GM12878 (cell line): ENCODE results near the gene UNC80. TPM values are rescaled to one million over a fixed set of nuclear protein-coding genes. Genes with fewer than 3 reads are reported as not detected.

Experiments used
- BCL11A ChIP-seq: IDR thresholded peaks from 2 replicates; pipeline ENCODE4 v1.6.1; 2011; ENCODE audit warnings: low read depth, low read length
- BCL3 ChIP-seq: IDR thresholded peaks from 2 replicates; pipeline ENCODE4 v1.6.1; 2011; ENCODE audit warnings: borderline replicate concordance, low read depth, mild to moderate bottlenecking, moderate library complexity, low read length; ENCODE audit not compliant: insufficient read depth, poor library complexity, severe bottlenecking
- CREB1 ChIP-seq: IDR thresholded peaks from 2 replicates; pipeline ENCODE4 v1.6.1; 2012; ENCODE audit warnings: low read depth, mild to moderate bottlenecking, inconsistent platforms
- ESRRA ChIP-seq: IDR thresholded peaks from 2 replicates; pipeline ENCODE4 v1.6.1; 2012; ENCODE audit warnings: mild to moderate bottlenecking, low read length, improper control_type of control experiment
- IKZF1 ChIP-seq: fragments of 450-650 bp; conservative IDR thresholded peaks from 2 replicates; pipeline ENCODE4 v1.6.1; 2017; ENCODE audit warnings: antibody characterized with exemption, mild to moderate bottlenecking
- JUND ChIP-seq: IDR thresholded peaks from 2 replicates; pipeline ENCODE4 v1.6.1; 2012; ENCODE audit warnings: low read depth, mild to moderate bottlenecking, low read length, improper control_type of control experiment, moderate library complexity
- POLR2AphosphoS5 ChIP-seq: IDR thresholded peaks from 2 replicates; pipeline ENCODE4 v1.6.1; 2011; ENCODE audit warnings: mild to moderate bottlenecking, low read length, inconsistent platforms
- PRDM15 ChIP-seq: fragments of 450-650 bp; formaldehyde crosslinking; IDR thresholded peaks from 2 replicates; pipeline ENCODE4 v1.4.0; 2020; ENCODE audit warnings: mild to moderate bottlenecking, moderate library complexity
- RB1 ChIP-seq: fragments of 450-650 bp; formaldehyde crosslinking; IDR thresholded peaks from 2 replicates; pipeline ENCODE4 v1.6.1; 2017; ENCODE audit warnings: mild to moderate bottlenecking, borderline replicate concordance
- SREBF2 ChIP-seq: IDR thresholded peaks from 2 replicates; pipeline ENCODE4 v1.6.1; 2012; ENCODE audit warnings: mild to moderate bottlenecking, low read length
- SUPT20H ChIP-seq: IDR thresholded peaks from 2 replicates; pipeline ENCODE4 v1.6.1; 2011; ENCODE audit warnings: low read depth, mild to moderate bottlenecking, low read length, moderate library complexity, borderline replicate concordance; ENCODE audit not compliant: control insufficient read depth
- YBX1 ChIP-seq: fragments of 450-650 bp; IDR thresholded peaks from 2 replicates; pipeline ENCODE4 v1.6.1; 2016; ENCODE audit warnings: antibody characterized with exemption
- ZNF217 ChIP-seq: fragments of 450-650 bp; IDR thresholded peaks from 2 replicates; pipeline ENCODE4 v1.6.1; 2017; ENCODE audit warnings: antibody characterized with exemption, mild to moderate bottlenecking
- polyA plus RNA-seq, 11 experiments: library from polyadenylated mRNA; depleted of rRNA in 4 of 11; unstranded in 6 of 11; stranded (reverse) in 5 of 11; fragments of >200 nt; fragmentation: Nextera tagmentation in 4 of 11; fragmentation: Illumina TruSeq in 1 of 11; extraction: Ambion mirVana in 4 of 11; extraction: Trizol in 1 of 11; gene quantifications; 1 replicate in 1 of 11; 2 replicates in 10 of 11; pipeline versions ENCODE4 v1.2.1 to v1.2.3, GENCODE V29; 2011 to 2016; ENCODE audit warnings: inconsistent platforms in 2 of 11, missing spikeins in 2 of 11, low read depth in 1 of 11
- total RNA-seq, 4 experiments: library from RNA; depleted of rRNA in 3 of 4; stranded (reverse); fragments of >200 nt in 3 of 4; fragmentation: Illumina TruSeq in 1 of 4; extraction: Trizol in 1 of 4; gene quantifications; 2 replicates each; pipeline versions ENCODE4 v1.2.1 to v1.2.3, GENCODE V29; 2013 to 2021

The UNC80 gene
- total and polyA plus RNA-seq, 10 of the 15 experiments (the other 5 are each of a cell fraction or from before 2014, with no cell fraction given): not detected

GRCh38 chr2:209772290-209772685 lies 656 bp downstream of the UNC80 start (continued):
- TF ChIP-seq CREB1 (no peak), BCL11A (no peak), SREBF2 (no peak), SUPT20H (no peak), YBX1 (no peak), ESRRA (no peak), ZNF217 (no peak), POLR2AphosphoS5 (no peak), PRDM15 (CRISPR knock-in tag) (no peak), BCL3 (no peak), JUND (no peak), IKZF1 (no peak), RB1 (no peak)
